ENCODE results near the gene GABPA. TPM values are rescaled to one million over a fixed set of nuclear protein-coding genes. Genes with fewer than 3 reads are reported as not detected.

The GABPA gene
- total RNA-seq (2022; extraction: Qiagen RNA extraction; ENCODE audit: low read depth): 4.4 to 7.3 TPM (median 6.8 TPM) in 5 replicates

DNA sequence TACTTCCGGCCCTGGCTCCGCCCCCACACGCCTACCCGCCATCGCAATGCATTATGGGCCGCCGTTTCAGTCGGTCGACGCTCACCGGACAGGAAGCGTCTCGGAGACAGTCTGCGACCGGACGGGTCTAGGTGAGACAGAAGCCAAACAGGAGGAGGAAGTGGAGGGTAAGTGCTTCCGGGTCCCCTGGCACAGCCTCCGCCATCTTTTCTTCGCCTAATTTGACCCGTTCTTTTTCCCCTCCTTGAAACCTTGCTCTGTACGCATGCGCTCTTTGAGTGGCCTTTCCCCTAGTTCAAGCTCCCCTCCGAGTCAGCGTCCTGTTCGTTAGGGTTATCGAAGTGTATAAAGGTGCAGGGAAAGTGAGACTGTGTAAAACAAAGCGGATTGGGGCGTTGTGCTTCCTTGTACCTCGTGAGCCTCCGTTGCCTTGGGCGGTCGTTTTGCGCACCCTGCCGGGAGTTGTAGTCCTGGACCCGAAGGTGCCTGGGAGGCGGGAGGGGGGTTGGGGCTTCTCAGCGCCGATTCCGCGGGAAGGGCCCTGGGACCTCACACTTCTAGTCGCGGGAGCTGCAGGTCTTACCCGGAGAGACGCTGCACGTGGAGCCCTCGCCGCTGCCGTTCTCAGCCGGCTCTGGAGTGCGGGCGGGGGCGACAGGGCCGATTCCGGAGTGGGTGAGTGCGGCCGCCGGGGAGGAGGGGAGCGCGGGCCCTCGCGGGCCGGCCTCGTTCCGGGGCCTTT, at the start of gene GABPA, which contains the start of gene ATP5PF:
GABPA (plus strand) TSS at position 69 of the 742 bp plus-strand sequence. CDS start 6,627 bp downstream, outside the sequence.
ATP5PF (minus strand) TSS at position 1 of the 742 bp plus-strand sequence. CDS start 5,110 bp downstream, outside the sequence.

Other genes with a start within 250 kb of the GABPA start
- gene MRPL39, start 127.5 kb upstream of the GABPA start, total RNA-seq (2022; extraction: Qiagen RNA extraction; ENCODE audit: low read depth): 31.8 to 38.5 TPM (median 34.9 TPM) in 5 replicates
- not detected in 5 replicates for gene JAM2, start 95.7 kb upstream of the GABPA start, total RNA-seq (2022; extraction: Qiagen RNA extraction; ENCODE audit: low read depth)
- gene ATP5PF, start 68 bp upstream of the GABPA start, total RNA-seq (2022; extraction: Qiagen RNA extraction; ENCODE audit: low read depth): 198 to 271 TPM (median 215 TPM) in 5 replicates